Smooth muscle cell (in vitro differentiated cells): Measurements from ENCODE around the gene ADAM15. TPM values are rescaled to one million over a fixed set of nuclear protein-coding genes. Genes with fewer than 3 reads are reported as not detected.

Experiments used
- DNase-seq: peaks from one replicate; lab custom pipeline; 2025; ENCODE audit not compliant: unreplicated experiment; lab: John Stamatoyannopoulos, UW
- H2AFZ ChIP-seq: fragments of 200-600 bp; sonication (generic); 2 replicates; pipeline ENCODE4 v1.6.0; 2016; ENCODE audit warnings: antibody characterized with exemption, low read depth, mild to moderate bottlenecking
- H3F3A ChIP-seq: fragments of 200-600 bp; sonication (generic); 2 replicates; pipeline ENCODE4 v1.6.0; 2017; ENCODE audit warnings: antibody characterized with exemption, low read depth
- H3K27ac ChIP-seq: fragments of 200-600 bp; sonication (generic); 2 replicates; pipeline ENCODE4 v1.5.1; 2016; ENCODE audit warnings: low read depth, mild to moderate bottlenecking
- H3K27me3 ChIP-seq: fragments of 200-600 bp; sonication (generic); 2 replicates; pipeline ENCODE4 v1.6.1; 2016; ENCODE audit warnings: low read depth, mild to moderate bottlenecking
- H3K36me3 ChIP-seq: fragments of 200-600 bp; sonication (generic); 2 replicates; pipeline ENCODE4 v1.5.1; 2016; ENCODE audit warnings: low read depth
- H3K4me1 ChIP-seq: fragments of 200-600 bp; sonication (generic); 2 replicates; pipeline ENCODE4 v1.5.1; 2016; ENCODE audit warnings: low read depth
- H3K4me2 ChIP-seq: fragments of 200-600 bp; sonication (generic); 2 replicates; pipeline ENCODE4 v1.6.0; 2016; ENCODE audit warnings: mild to moderate bottlenecking
- H3K4me3 ChIP-seq: fragments of 200-600 bp; sonication (generic); 2 replicates; pipeline ENCODE4 v1.5.1; 2016; ENCODE audit warnings: mild to moderate bottlenecking
- H3K79me2 ChIP-seq: fragments of 200-600 bp; sonication (generic); 2 replicates; pipeline ENCODE4 v1.6.0; 2016; ENCODE audit warnings: low read depth, mild to moderate bottlenecking
- H3K9ac ChIP-seq: fragments of 200-600 bp; sonication (generic); 2 replicates; pipeline ENCODE4 v1.6.0; 2016; ENCODE audit warnings: low read depth
- H3K9me3 ChIP-seq: fragments of 200-600 bp; sonication (generic); replicated peaks from 2 replicates; pipeline ENCODE4 v1.5.1; 2016; ENCODE audit warnings: low read depth
- H4K20me1 ChIP-seq: fragments of 200-600 bp; sonication (generic); 2 replicates; pipeline ENCODE4 v1.6.0; 2016; ENCODE audit warnings: low read depth
- CTCF ChIP-seq: fragments of 200-600 bp; sonication (generic); IDR thresholded peaks from 2 replicates; pipeline ENCODE4 v1.5.1; 2017; ENCODE audit warnings: borderline replicate concordance, mild to moderate bottlenecking, antibody characterized with exemption; ENCODE audit not compliant: insufficient read depth, poor library complexity, severe bottlenecking
- WGBS: methylation state at CpG from one replicate; pipeline ENCODE4 v1.1.7; 2016; ENCODE audit warnings: low lambda C conversion rate; 5-methylcytosine and 5-hydroxymethylcytosine counted together
- polyA plus RNA-seq: library from polyadenylated mRNA; unstranded; fragments of >200 nt; fragmentation: Nextera tagmentation; extraction: Ambion mirVana; gene quantifications from 2 replicates; pipeline ENCODE4 v1.2.1, GENCODE V29; 2016
- total RNA-seq: library from RNA; depleted of rRNA; stranded (reverse); fragments of >200 nt; gene quantifications from 2 replicates; pipeline ENCODE4 v1.2.3, GENCODE V29; 2014

Gene ADAM15
- total and polyA plus RNA-seq, 2 experiments from 2014 or later, result 41.2 to 45.4 TPM

GRCh38 chr1:155048449-155049334, 2.4 kb upstream of the ADAM15 start:
- no peak overlapping the region for H2AFZ ChIP-seq
- H3K27me3 ChIP-seq, result peaks cover 5% of the 10 kb centered on the region
- H3K4me3 ChIP-seq, result no peak overlapping the region
- TF ChIP-seq CTCF, result no peak
- no peaks in the 10 kb centered on the region for H3K9me3 ChIP-seq
- peaks cover 9% of the 10 kb centered on the region for H3F3A ChIP-seq
- H3K4me1 ChIP-seq, result peaks cover 24% of the 10 kb centered on the region
- H4K20me1 ChIP-seq, result no peaks in the 10 kb centered on the region
- no peak overlapping the region for H3K27ac ChIP-seq
- H3K36me3 ChIP-seq, result no peaks in the 10 kb centered on the region
- WGBS, result 95% methylated on average over 8 of the region's 8 CpGs
- H3K79me2 ChIP-seq, result no peaks in the 10 kb centered on the region
- H3K9ac ChIP-seq, result no peak overlapping the region
- no peak overlapping the region for H3K4me2 ChIP-seq
- DNase-seq, result no peak

- peak overlapping the region; percentile 30 for H3K27ac ChIP-seq
- peak overlapping the region; percentile 90 for H3K4me2 ChIP-seq
- peak overlapping the region; percentile 85 for H3K4me3 ChIP-seq
- peaks cover 5% of the 10 kb centered on the region for H3K27me3 ChIP-seq
- H3K9ac ChIP-seq, result no peak overlapping the region
- H3K79me2 ChIP-seq, result no peaks in the 10 kb centered on the region
- no peaks in the 10 kb centered on the region for H3K9me3 ChIP-seq
- no peak for TF ChIP-seq CTCF
- H3K4me1 ChIP-seq, result peaks cover 24% of the 10 kb centered on the region
- H3F3A ChIP-seq, result peaks cover 9% of the 10 kb centered on the region
- no peak for DNase-seq
- peak overlapping the region; percentile 94 for H2AFZ ChIP-seq
- no peaks in the 10 kb centered on the region for H4K20me1 ChIP-seq
- WGBS, result 23% methylated on average over 10 of the region's 10 CpGs
- H3K36me3 ChIP-seq, result no peaks in the 10 kb centered on the region
Observed at GRCh38 chr1:155049651-155050559, 1.2 kb upstream of the ADAM15 start.

DNA sequence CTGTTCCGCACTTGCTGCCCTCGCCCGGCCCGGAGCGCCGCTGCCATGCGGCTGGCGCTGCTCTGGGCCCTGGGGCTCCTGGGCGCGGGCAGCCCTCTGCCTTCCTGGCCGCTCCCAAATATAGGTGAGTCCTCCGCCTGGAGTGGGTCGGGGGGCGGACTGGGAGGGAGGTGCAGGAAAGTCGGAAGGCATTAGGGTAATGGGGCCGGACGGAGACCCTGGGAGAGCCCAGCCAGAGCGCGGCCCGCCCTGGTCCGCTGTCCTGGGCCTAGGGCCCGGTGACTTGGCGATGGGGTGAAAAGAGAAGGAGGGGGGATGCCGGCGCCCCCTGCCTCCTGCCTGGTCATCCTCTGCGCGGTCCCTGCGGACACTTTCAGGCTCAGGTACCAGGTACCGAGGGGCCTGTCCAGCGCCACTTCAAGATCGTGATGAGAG, 243 bp downstream of the ADAM15 start:
- 1% methylated on average over 21 of the region's 31 CpGs for WGBS
- no peaks in the 10 kb centered on the region for H4K20me1 ChIP-seq
- H2AFZ ChIP-seq, result peak overlapping the region; percentile 90
- peak overlapping the region; percentile 85 for H3K4me3 ChIP-seq
- no peaks in the 10 kb centered on the region for H3K79me2 ChIP-seq
- H3F3A ChIP-seq, result peaks cover 9% of the 10 kb centered on the region
- no peak overlapping the region for H3K27ac ChIP-seq
- H3K9ac ChIP-seq, result peak overlapping the region; percentile 54
- peak overlapping the region; percentile 90 for H3K4me2 ChIP-seq
- no peak for TF ChIP-seq CTCF
- H3K27me3 ChIP-seq, result peaks cover 5% of the 10 kb centered on the region
- no peaks in the 10 kb centered on the region for H3K36me3 ChIP-seq
- DNase-seq, result peak; percentile 49
- no peaks in the 10 kb centered on the region for H3K9me3 ChIP-seq
- peaks cover 21% of the 10 kb centered on the region for H3K4me1 ChIP-seq
